ENCODE results near the gene CENPP. TPM values are rescaled to one million over a fixed set of nuclear protein-coding genes. Genes with fewer than 3 reads are reported as not detected.

Gene CENPP
- total RNA-seq, 1 donor from 2014 or later: 5.4 TPM

- Histone ChIP-seq H3K9me3 (replicated peaks) (peaks cover 17% of the 10 kb centered on the region), H3K27ac (replicated peaks) (peak within 1 kb of the TSS; percentile 72), H3K36me3 (no peaks in the 10 kb centered on the region), H3K4me1 (peaks cover 8% of the 10 kb centered on the region), H3K27me3 (ENCODE audit: low read depth) (no peaks in the 10 kb centered on the region), H3K4me3 (peak within 1 kb of the TSS; percentile 51)
- DNase-seq: no peak
- intact Hi-C loops (cut with micrococcal nuclease): no loop called here
- no peak for TF ChIP-seq CTCF (IDR thresholded peaks at IDR 0.05; ENCODE audit: borderline replicate concordance)
These were observed 210.4 kb downstream of the CENPP start, which contains the start of gene ECM2 for GRCh38 chr9:92535940-92536850. ECM2 (minus strand) TSS chr9:92535990; CDS start chr9:92522866, 13,124 bp downstream.

GRCh38 chr9:92538541-92538940 is 212.8 kb downstream of the CENPP start:
- no peak for TF ChIP-seq CTCF (IDR thresholded peaks at IDR 0.05; ENCODE audit: borderline replicate concordance)
- no peak for DNase-seq
- H3K9me3 ChIP-seq (replicated peaks): peaks cover 10% of the 10 kb centered on the region
- no peak overlapping the region for H3K4me3 ChIP-seq
- no peaks in the 10 kb centered on the region for H3K36me3 ChIP-seq
- peaks cover 8% of the 10 kb centered on the region for H3K4me1 ChIP-seq
- intact Hi-C loops (cut with micrococcal nuclease): no loop called here
- no peaks in the 10 kb centered on the region for H3K27me3 ChIP-seq (ENCODE audit: low read depth)
- no peak overlapping the region for H3K27ac ChIP-seq (replicated peaks)

- Histone ChIP-seq H3K27me3 (ENCODE audit: low read depth) (no peaks in the 10 kb centered on the region), H3K4me3 (no peak overlapping the region), H3K27ac (replicated peaks) (no peak overlapping the region), H3K4me1 (no peaks in the 10 kb centered on the region), H3K9me3 (replicated peaks) (peaks cover 10% of the 10 kb centered on the region), H3K36me3 (no peaks in the 10 kb centered on the region)
- intact Hi-C loops (cut with micrococcal nuclease): no loop called here
- no peak for DNase-seq
- TF ChIP-seq CTCF (IDR thresholded peaks at IDR 0.05; ENCODE audit: borderline replicate concordance): no peak
These were observed 218.2 kb downstream of the CENPP start for GRCh38 chr9:92543972-92544371.

- Histone ChIP-seq H3K9me3 (replicated peaks) (peaks cover 10% of the 10 kb centered on the region), H3K4me1 (no peaks in the 10 kb centered on the region), H3K27ac (replicated peaks) (no peak overlapping the region), H3K36me3 (no peaks in the 10 kb centered on the region), H3K4me3 (no peak overlapping the region), H3K27me3 (ENCODE audit: low read depth) (no peaks in the 10 kb centered on the region)
- TF ChIP-seq CTCF (IDR thresholded peaks at IDR 0.05; ENCODE audit: borderline replicate concordance): no peak
- intact Hi-C loops (cut with micrococcal nuclease): no loop called here
- no peak for DNase-seq
These were observed 219.3 kb downstream of the CENPP start for GRCh38 chr9:92545002-92545510.

GRCh38 chr9:92547356-92547755 is 221.6 kb downstream of the CENPP start:
- no peak for TF ChIP-seq CTCF (IDR thresholded peaks at IDR 0.05; ENCODE audit: borderline replicate concordance)
- Histone ChIP-seq H3K4me3 (no peak overlapping the region), H3K36me3 (no peaks in the 10 kb centered on the region), H3K9me3 (replicated peaks) (peaks cover 7% of the 10 kb centered on the region), H3K27me3 (ENCODE audit: low read depth) (no peaks in the 10 kb centered on the region), H3K27ac (replicated peaks) (no peak overlapping the region), H3K4me1 (no peaks in the 10 kb centered on the region)
- intact Hi-C loops (cut with micrococcal nuclease): no loop called here
- no peak for DNase-seq

Data from left ventricle myocardium inferior (tissue), 1 donor.